NCI-H187 (cell line): ENCODE data around the gene MED22.

Experiments used
- DNase-seq, 2 experiments: peaks; one replicate each; lab custom pipeline; 2025; lab: John Stamatoyannopoulos, UW

MED22 gene

GRCh38 chr9:133355881-133356357, 8.0 kb upstream of the MED22 start:
- DNase-seq: no peak

- no peak for DNase-seq
Observed at GRCh38 chr9:133354766-133355165, 6.8 kb upstream of the MED22 start.

- no peak for DNase-seq
Observed at GRCh38 chr9:133353548-133353947, 5.6 kb upstream of the MED22 start.

- no peak for DNase-seq
Observed at GRCh38 chr9:133352635-133353340, 4.9 kb upstream of the MED22 start.

- DNase-seq: no peak
Observed at GRCh38 chr9:133351908-133352634, 4.1 kb upstream of the MED22 start.

GRCh38 chr9:133351526-133351907, 3.6 kb upstream of the MED22 start:
- DNase-seq: no peak

- no peak for DNase-seq
Observed at GRCh38 chr9:133349965-133350616, 2.2 kb upstream of the MED22 start.

- no peak for DNase-seq
Observed at GRCh38 chr9:133348718-133349573, 1.0 kb upstream of the MED22 start.

- DNase-seq: no peak
Observed at GRCh38 chr9:133347515-133347984, 381 bp downstream of the MED22 start.

GRCh38 chr9:133346021-133346785, 1.7 kb downstream of the MED22 start:
- no peak for DNase-seq

GRCh38 chr9:133345596-133345995, 2.3 kb downstream of the MED22 start:
- no peak for DNase-seq

- DNase-seq: no peak
Observed at GRCh38 chr9:133344979-133345378, 3.0 kb downstream of the MED22 start.

- no peak for DNase-seq
Observed at GRCh38 chr9:133344071-133344470, 3.9 kb downstream of the MED22 start.

- no peak for DNase-seq
Observed at GRCh38 chr9:133342570-133342969, 5.4 kb downstream of the MED22 start.

- no peak for DNase-seq
Observed at GRCh38 chr9:133342069-133342406, 5.9 kb downstream of the MED22 start.

GRCh38 chr9:133341369-133342068, 6.4 kb downstream of the MED22 start:
- DNase-seq: no peak

GRCh38 chr9:133340916-133341315, 7.0 kb downstream of the MED22 start:
- no peak for DNase-seq

- DNase-seq: no peak
Observed at GRCh38 chr9:133340256-133340655, 7.7 kb downstream of the MED22 start.

GRCh38 chr9:133339641-133340040, 8.3 kb downstream of the MED22 start:
- no peak for DNase-seq

GRCh38 chr9:133335924-133336811, 11.8 kb downstream of the MED22 start, which contains the start of gene SURF6:
SURF6 (minus strand) TSS chr9:133336188; CDS start chr9:133336132, 56 bp downstream.
- DNase-seq: peak; percentile 50 to 83
